Immature natural killer cell (primary cell): ENCODE measurements around the gene COX20. TPM values are rescaled to one million over a fixed set of nuclear protein-coding genes. Genes with fewer than 3 reads are reported as not detected.
A peak's percentile ranks its signal among the peaks of the same experiment; 100 is the strongest.

ENCODE experiments used
- DNase-seq, 3 donors: peaks; one replicate each; pipeline ENCODE4 v3.0.0; 2022; ENCODE audit warnings: mixed read lengths in 1 of 3
- H3K27ac Mint-ChIP-seq, 6 donors: one replicate each; pipeline ENCODE4 v1.8.0; 2020; ENCODE audit warnings: mixed read lengths in 6 of 6, mild to moderate bottlenecking in 5 of 6, inconsistent platforms in 4 of 6, moderate library complexity in 3 of 6
- H3K27me3 Mint-ChIP-seq, 3 donors: one replicate each; pipeline ENCODE4 v1.8.0; 2020 to 2021; ENCODE audit warnings: low read depth in 3 of 3, mild to moderate bottlenecking in 3 of 3, mixed read lengths in 3 of 3, moderate library complexity in 3 of 3, inconsistent platforms in 1 of 3
- H3K36me3 Mint-ChIP-seq, 3 donors: one replicate each; pipeline ENCODE4 v1.8.0; 2020; ENCODE audit warnings: mixed read lengths in 3 of 3, inconsistent platforms in 2 of 3, mild to moderate bottlenecking in 2 of 3
- H3K4me1 Mint-ChIP-seq, 2 donors: one replicate each; pipeline ENCODE4 v1.8.0; 2020; ENCODE audit warnings: inconsistent platforms in 2 of 2, mild to moderate bottlenecking in 2 of 2, mixed read lengths in 2 of 2, moderate library complexity in 1 of 2
- H3K4me3 Mint-ChIP-seq, 5 donors: one replicate each; pipeline ENCODE4 v1.8.0; 2020; ENCODE audit warnings: mild to moderate bottlenecking in 5 of 5, mixed read lengths in 5 of 5, inconsistent platforms in 3 of 5, moderate library complexity in 3 of 5
- H3K9me3 Mint-ChIP-seq, 6 donors: one replicate each; pipeline ENCODE4 v1.8.0; 2020; ENCODE audit warnings: mild to moderate bottlenecking in 6 of 6, mixed read lengths in 6 of 6, inconsistent platforms in 4 of 6, moderate library complexity in 3 of 6
- polyA plus RNA-seq, 3 donors: library from polyadenylated mRNA; unstranded; fragments of 300-500 nt; fragmentation: Illumina TruSeq; gene quantifications; one replicate each; pipeline ENCODE4 v1.2.3, GENCODE V29; 2021

The COX20 gene
- polyA plus RNA-seq, 3 donors from 2014 or later: 41.5 to 57.4 (median 43.8) TPM

DNA sequence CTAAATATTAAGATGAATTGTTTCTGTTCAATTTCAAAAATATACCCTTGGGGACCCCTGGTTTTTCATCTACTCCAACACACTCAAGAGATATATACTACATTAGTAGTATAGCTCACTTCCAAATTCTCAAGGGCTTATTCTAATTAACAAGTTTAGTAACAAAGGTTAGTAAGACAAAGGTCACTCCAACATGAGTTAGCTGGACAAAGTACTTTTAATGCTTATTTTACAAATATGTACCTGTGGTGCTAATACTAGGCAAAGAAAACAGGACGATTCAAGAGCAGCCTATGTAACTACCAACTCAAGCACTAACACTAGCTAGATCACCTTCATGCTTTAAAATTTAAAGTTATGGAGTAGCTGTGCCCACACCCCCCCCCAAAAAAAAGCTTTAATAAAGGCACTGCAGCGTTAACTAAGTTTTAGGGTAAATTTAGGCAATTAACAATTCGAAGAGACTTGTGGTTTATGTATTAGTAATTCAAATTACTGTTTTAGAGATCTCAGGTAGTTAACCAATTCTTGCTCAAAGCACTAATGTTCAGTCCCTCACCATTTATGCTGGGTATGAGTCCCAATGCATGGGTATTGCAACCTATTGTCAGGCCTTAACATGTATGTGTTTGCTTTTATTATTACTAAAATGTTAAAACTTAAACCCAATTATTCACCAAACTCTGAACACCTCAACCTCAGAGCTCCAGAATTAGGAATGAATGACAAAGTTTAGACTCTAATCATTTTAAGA, 14.8 kb downstream of the COX20 start:
- Mint-ChIP-seq H3K4me3 (no peak overlapping the region), H3K36me3 (peaks cover 9 to 43% (median 38%) of the 10 kb centered on the region in 3 donors), H3K4me1 (peaks cover 38 to 81% of the 10 kb centered on the region in 2 donors), H3K27ac (peak overlapping the region in 5 of 6 donors; percentile 23 to 65 (median 63)), H3K9me3 (no peaks in the 10 kb centered on the region), H3K27me3 (peaks cover 0 to 4% (median 0%) of the 10 kb centered on the region in 3 donors)
- no peak for DNase-seq

DNA sequence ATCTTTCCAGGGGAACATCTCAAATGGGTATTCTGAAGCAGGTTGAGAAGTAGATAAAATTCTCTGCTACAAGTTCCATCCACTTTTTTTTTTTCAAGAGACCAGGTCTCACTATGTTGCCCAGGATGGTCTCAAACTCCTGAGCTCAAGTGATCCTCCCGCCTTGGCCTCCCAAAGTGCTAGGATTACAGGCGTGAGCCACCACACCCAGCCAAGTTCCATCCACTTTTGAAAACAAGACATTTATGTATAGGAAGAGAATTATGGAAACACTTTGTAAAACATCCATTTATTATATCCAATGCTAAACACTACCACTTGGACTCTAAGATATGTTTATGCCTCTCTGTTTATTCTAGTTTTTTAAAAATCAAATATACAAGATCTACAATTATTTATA, 15.4 kb downstream of the COX20 start:
- peaks cover 44 to 87% of the 10 kb centered on the region in 2 donors for H3K4me1 Mint-ChIP-seq
- DNase-seq: no peak
- H3K9me3 Mint-ChIP-seq: no peaks in the 10 kb centered on the region
- peak overlapping the region; percentile 21 to 65 (median 43) for H3K27ac Mint-ChIP-seq
- no peak overlapping the region for H3K4me3 Mint-ChIP-seq
- H3K36me3 Mint-ChIP-seq: peaks cover 15 to 43% (median 42%) of the 10 kb centered on the region in 3 donors
- H3K27me3 Mint-ChIP-seq: peaks cover 0 to 4% (median 2%) of the 10 kb centered on the region in 3 donors

DNA sequence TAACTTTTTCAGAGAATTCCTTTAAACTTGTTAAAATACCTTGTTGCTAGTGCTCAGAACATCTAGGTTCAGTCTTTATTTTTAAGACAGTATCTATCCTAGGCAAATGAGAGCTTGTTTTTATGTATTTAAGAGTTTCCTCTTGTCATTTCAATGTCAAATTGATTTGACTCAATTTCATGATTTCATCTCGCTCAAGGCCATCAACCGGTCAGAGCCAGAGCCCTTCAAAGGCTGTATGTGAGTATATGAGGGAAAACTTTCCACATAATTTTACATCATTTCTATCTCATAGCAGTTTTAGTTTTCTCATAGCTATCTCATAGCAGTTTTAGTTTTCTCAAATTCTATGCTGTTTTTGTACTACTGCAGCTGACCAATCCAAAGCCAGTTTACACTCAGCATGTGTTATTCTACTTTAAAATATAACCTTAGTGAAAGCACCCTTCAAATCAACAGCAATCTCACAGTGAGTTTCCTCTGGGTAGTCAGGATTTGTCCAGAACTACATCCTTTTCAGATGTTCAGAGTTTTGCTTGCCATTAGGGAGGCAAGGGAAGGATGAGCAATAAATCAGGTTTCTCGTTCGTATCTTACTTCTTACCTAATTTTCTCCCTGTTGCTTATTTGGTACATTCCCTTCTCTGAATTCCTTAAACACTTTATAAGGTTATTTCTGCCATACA, 16.2 kb downstream of the COX20 start:
- H3K27me3 Mint-ChIP-seq: peaks cover 0 to 4% (median 4%) of the 10 kb centered on the region in 3 donors
- no peak overlapping the region for H3K4me3 Mint-ChIP-seq
- peaks cover 50 to 92% of the 10 kb centered on the region in 2 donors for H3K4me1 Mint-ChIP-seq

DNA sequence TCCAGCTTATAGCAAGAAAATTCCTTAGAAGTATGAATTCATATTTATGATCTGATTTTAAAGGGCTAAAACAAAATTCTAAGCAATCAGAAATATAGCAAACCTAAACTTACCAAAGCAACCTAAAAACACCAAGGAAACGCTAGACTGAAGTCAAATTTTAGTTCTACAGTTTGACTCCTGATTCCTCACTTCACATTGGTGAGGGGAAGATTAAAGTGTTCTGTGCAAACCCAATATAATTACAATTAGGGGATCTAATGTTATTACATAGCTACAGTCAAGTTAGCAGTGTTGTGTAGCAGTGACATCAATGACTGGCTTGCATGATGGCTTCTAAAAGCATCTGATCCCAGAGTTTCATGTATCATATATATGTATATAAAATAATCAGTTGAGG, 17.2 kb downstream of the COX20 start:
- peaks cover 24 to 52% (median 50%) of the 10 kb centered on the region in 3 donors for H3K36me3 Mint-ChIP-seq
- peaks cover 2 to 5% (median 4%) of the 10 kb centered on the region in 3 donors for H3K27me3 Mint-ChIP-seq
- H3K4me3 Mint-ChIP-seq: no peak overlapping the region
- H3K9me3 Mint-ChIP-seq: no peaks in the 10 kb centered on the region
- no peak for DNase-seq
- peaks cover 56 to 96% of the 10 kb centered on the region in 2 donors for H3K4me1 Mint-ChIP-seq
- H3K27ac Mint-ChIP-seq: peak overlapping the region in 4 of 6 donors; percentile 30 to 74 (median 46)

More for the DNA sequence above, 16.2 kb downstream of the COX20 start:
- Mint-ChIP-seq H3K36me3 (peaks cover 18 to 44% (median 43%) of the 10 kb centered on the region in 3 donors), H3K27ac (peak overlapping the region in 4 of 6 donors; percentile 37 to 74 (median 49)), H3K9me3 (no peaks in the 10 kb centered on the region)
- no peak for DNase-seq

DNA sequence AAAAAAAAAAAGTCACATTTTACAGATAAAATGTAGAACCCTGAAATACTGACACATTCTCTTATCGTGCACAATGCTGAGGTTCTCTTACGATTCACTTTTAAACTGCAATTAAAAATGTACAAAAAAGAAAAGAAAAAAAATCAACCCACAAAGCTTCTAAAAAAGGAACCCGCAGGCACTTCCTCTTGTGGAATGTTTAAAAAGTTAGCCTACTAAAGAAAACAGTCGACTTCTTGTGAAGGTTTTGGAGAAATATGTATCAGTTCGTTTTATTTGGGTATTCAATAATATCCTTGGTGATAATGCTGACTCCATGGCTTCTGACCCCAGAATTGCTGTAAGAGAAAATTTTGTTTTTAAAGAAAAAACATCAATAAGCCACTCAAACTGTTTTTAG, 18.7 kb downstream of the COX20 start:
- no peaks in the 10 kb centered on the region for H3K9me3 Mint-ChIP-seq
- H3K4me3 Mint-ChIP-seq: peak overlapping the region; percentile 16 to 65 (median 54)

DNA sequence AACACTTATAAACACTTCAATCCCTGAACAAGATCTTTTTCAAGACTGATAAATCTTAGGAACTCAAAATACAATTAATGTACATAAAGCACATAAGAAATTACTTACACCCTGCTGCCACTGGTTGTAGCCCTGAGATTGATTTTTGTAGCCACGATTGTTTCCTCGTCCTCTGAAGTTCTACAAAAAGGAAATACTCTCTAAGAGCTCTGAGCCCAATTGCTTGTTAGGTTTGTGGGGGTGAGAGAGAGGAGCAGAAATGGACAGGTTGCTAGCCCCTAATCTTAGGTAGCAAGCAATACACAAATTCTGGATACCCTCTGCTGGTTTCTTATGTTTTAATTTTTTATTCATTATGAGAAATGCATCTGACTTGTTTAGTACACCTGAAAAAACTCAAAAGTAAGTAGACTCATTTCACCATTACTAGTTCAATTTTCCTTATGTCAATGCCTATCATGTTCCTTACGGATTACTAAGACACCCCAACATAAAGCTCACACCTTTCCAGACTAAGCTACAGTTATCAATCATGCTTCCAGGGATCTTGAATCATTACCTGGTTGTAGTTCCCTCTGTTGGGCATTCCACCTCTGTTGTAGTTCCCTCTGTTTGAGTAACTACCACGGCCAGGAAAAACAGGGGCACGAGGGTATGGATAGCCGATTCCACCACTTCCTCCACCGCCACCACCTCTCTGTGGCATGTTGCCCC, 19.6 kb downstream of the COX20 start:
- DNase-seq: peak in 1 of 3 donors; percentile 18
- H3K27ac Mint-ChIP-seq: peak overlapping the region; percentile 15 to 88 (median 70)
- H3K4me1 Mint-ChIP-seq: peaks cover 67 to 97% of the 10 kb centered on the region in 2 donors
- H3K36me3 Mint-ChIP-seq: peaks cover 35 to 60% (median 55%) of the 10 kb centered on the region in 3 donors
- peaks cover 2 to 7% (median 4%) of the 10 kb centered on the region in 3 donors for H3K27me3 Mint-ChIP-seq
- H3K4me3 Mint-ChIP-seq: peak overlapping the region; percentile 1 to 65 (median 49)
- no peaks in the 10 kb centered on the region for H3K9me3 Mint-ChIP-seq

More for the DNA sequence above, 18.7 kb downstream of the COX20 start:
- H3K27ac Mint-ChIP-seq: peak overlapping the region; percentile 36 to 88 (median 64)
- peaks cover 2 to 7% (median 4%) of the 10 kb centered on the region in 3 donors for H3K27me3 Mint-ChIP-seq
- H3K36me3 Mint-ChIP-seq: peaks cover 35 to 58% (median 55%) of the 10 kb centered on the region in 3 donors
- no peak for DNase-seq
- peaks cover 67 to 97% of the 10 kb centered on the region in 2 donors for H3K4me1 Mint-ChIP-seq

DNA sequence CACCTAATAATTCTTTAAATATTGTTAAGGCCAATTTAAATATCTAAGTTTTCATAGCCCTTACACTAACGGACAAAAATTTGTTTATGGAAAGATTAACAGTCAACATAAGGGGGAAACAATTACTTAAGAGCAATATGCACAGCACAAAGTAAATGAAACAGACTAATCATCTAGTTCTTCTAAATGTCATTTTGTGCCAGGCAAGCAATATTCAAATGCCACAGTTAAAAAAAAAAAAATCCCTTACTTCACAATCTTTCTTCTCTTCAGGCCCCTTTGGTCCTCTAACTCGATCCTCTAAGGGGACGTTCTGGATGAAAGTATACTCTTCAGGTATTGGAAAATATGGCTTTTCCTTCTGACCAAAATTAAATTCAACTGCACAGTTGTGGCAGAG, 22.3 kb downstream of the COX20 start:
- peak overlapping the region in 5 of 6 donors; percentile 8 to 71 (median 56) for H3K27ac Mint-ChIP-seq
- H3K4me1 Mint-ChIP-seq: peaks cover 77 to 97% of the 10 kb centered on the region in 2 donors
- DNase-seq: no peak
- H3K27me3 Mint-ChIP-seq: peaks cover 11 to 25% (median 17%) of the 10 kb centered on the region in 3 donors
- H3K4me3 Mint-ChIP-seq: no peak overlapping the region
- H3K36me3 Mint-ChIP-seq: peaks cover 42 to 67% (median 64%) of the 10 kb centered on the region in 3 donors
- H3K9me3 Mint-ChIP-seq: no peaks in the 10 kb centered on the region

DNA sequence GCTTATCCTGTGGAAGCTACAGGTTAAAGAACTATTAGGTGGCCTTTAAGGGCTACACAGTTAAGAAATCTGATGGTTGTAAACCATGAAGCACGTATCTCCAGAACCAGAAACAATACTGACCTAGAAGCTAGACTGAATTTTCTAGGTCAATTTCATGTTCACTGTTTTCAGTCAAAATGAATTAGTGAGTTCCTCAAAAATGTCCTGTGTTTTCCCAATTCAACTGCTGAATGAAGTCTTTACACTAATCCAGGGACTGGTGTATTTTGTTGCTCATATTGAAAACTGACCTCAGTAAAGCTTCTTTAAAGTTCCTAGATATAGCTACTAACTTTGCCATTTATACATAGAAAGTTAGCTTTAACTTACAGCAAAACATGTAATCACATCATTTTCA, 22.9 kb downstream of the COX20 start:
- Mint-ChIP-seq H3K27me3 (peaks cover 14 to 31% (median 23%) of the 10 kb centered on the region in 3 donors), H3K27ac (peak overlapping the region; percentile 8 to 71 (median 24)), H3K9me3 (no peaks in the 10 kb centered on the region), H3K36me3 (peaks cover 42 to 67% (median 64%) of the 10 kb centered on the region in 3 donors), H3K4me3 (no peak overlapping the region), H3K4me1 (peaks cover 78 to 94% of the 10 kb centered on the region in 2 donors)
- no peak for DNase-seq

DNA sequence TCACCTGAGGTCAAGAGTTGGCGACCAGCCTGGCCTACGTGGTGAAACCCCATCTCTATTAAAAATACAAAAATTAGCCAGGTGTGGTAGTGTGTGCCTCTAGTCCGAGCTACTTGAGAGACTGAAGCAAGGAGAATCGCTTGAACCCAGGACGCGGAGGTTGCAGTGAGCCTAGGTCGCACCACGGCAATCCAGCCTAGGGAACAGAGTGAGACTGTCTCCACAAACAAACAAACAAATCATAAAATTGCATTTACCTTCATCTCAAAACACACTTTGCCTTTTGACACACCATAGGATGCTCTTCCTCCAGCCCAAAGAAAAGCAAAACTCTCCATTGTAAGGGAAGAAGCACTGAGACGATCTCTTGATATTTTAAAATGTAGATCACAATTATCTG, 24.6 kb downstream of the COX20 start:
- no peak for DNase-seq
- Mint-ChIP-seq H3K4me1 (peaks cover 68 to 82% of the 10 kb centered on the region in 2 donors), H3K36me3 (peaks cover 38 to 54% (median 50%) of the 10 kb centered on the region in 3 donors), H3K4me3 (peak overlapping the region; percentile 24 to 96 (median 87)), H3K9me3 (no peaks in the 10 kb centered on the region), H3K27ac (peak overlapping the region; percentile 71 to 99 (median 96)), H3K27me3 (peaks cover 30 to 45% (median 36%) of the 10 kb centered on the region in 3 donors)

DNA sequence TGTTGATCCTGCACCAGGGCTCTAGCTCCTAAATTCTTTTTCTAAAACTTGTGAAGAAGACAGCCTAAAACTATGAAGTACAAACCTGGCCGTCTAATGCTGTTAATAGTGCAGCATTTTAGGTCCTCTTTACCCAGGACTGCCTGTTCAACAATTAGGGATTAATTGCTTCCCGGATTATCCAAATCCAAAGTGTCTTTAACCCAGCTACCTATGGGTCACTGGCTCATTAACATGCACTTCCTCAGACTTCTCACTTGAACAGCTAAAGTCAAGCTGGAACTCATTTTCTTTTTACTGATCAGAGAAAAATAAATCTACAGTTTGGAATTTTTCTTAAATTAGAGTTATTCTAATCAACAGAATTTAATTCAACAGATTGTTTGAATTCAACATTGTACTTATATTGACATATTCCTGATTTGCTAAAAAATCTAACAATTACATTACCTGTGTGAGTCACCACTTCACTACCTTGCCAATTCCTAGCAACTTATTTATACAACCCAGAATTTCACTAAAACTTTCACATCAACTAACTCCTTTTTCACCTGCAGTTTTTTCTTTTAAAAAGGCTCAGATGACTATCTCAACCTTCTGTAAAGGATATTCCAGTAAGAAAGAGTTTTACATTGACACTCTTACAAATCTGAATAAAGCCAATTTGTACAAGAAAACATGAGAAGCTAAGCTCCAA, 25.6 kb downstream of the COX20 start:
- Mint-ChIP-seq H3K27me3 (peaks cover 32 to 43% (median 39%) of the 10 kb centered on the region in 3 donors), H3K27ac (peak overlapping the region; percentile 86 to 99 (median 96)), H3K4me1 (peaks cover 64 to 81% of the 10 kb centered on the region in 2 donors), H3K9me3 (no peaks in the 10 kb centered on the region), H3K4me3 (peak overlapping the region; percentile 79 to 96 (median 92)), H3K36me3 (peaks cover 29 to 44% (median 40%) of the 10 kb centered on the region in 3 donors)
- no peak for DNase-seq

DNA sequence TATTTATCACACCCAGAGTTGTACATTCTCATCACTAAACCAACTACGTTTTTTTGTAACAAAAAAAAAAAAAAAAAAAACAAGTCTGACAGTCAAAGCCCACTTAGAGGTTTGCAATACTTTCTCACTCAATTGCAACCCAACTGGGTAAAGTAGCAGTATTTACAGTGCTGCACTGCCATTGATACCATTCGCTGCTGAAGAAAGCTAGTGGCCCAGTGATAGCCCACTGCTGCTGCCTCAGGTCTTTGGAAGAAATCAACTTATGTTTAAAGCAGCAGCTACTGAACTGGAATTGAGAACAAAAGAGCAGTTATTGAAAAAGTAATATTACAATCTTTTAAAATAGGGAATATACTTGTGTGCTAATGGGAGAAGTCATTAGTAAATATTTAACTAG, 26.2 kb downstream of the COX20 start:
- DNase-seq: peak; percentile 13 to 41 (median 27)
- H3K4me3 Mint-ChIP-seq: peak overlapping the region; percentile 79 to 96 (median 92)
- peaks cover 24 to 39% (median 34%) of the 10 kb centered on the region in 3 donors for H3K36me3 Mint-ChIP-seq
- H3K27ac Mint-ChIP-seq: peak overlapping the region; percentile 86 to 99 (median 96)
- H3K9me3 Mint-ChIP-seq: no peaks in the 10 kb centered on the region
- H3K27me3 Mint-ChIP-seq: peaks cover 32 to 41% (median 39%) of the 10 kb centered on the region in 3 donors
- H3K4me1 Mint-ChIP-seq: peaks cover 61 to 81% of the 10 kb centered on the region in 2 donors

DNA sequence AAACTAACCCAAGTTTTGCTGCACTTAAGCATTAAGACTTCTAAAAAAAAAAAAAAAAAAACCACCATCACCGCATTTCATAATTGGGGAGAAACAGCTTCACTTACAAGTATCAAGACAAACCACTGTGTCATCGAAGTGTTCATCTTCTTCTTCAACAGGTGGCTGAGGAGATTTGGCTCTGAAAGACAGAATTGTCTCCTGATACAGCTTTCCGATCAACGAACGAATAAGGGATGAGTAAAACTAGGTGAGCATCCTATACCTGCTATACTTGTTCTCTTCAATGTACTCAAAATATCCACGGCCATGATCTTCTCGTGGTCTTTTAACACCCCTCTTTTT, 26.9 kb downstream of the COX20 start:
- Mint-ChIP-seq H3K36me3 (peaks cover 21 to 32% (median 28%) of the 10 kb centered on the region in 3 donors), H3K9me3 (no peaks in the 10 kb centered on the region), H3K27me3 (peaks cover 30 to 41% (median 39%) of the 10 kb centered on the region in 3 donors), H3K27ac (peak overlapping the region; percentile 92 to 99 (median 98)), H3K4me3 (peak overlapping the region; percentile 87 to 96 (median 92)), H3K4me1 (peaks cover 60 to 79% of the 10 kb centered on the region in 2 donors)
- peak in 2 of 3 donors; percentile 67 for DNase-seq
